GM21825 (cell line): Measurements from ENCODE around the gene UCN.
"Not testable (repeated sequence)": the region's sequence is repeated elsewhere in the genome, so short reads cannot be mapped to it uniquely, and the experiment has no call there.

Source experiments
- ATAC-seq: cut with Tn5 transposase; IDR thresholded peaks from one replicate; pipeline ENCODE4 v1.9.1; 2021; ENCODE audit warnings: mild to moderate bottlenecking, moderate library complexity; ENCODE audit not compliant: unreplicated experiment

UCN gene

DNA sequence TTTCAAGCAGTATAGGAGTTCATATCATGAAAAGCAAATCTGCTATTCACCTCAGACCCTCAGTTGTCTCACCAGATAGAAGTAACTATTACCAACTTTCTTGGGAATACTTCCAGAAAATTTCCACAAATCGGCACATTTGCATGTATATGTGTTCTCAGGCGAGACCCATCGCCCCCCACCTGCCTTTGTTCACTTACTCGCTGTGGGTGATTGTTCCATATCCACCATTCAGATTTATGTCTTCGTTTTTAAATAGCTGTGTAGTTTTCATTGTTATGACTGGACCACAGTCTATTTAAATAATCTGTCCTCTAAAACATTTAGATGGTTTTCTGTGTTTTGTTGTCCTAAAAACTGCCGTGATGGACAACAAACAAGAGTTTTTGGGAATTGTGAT lies 22.8 kb downstream of the UCN start:
- no peak for ATAC-seq

DNA sequence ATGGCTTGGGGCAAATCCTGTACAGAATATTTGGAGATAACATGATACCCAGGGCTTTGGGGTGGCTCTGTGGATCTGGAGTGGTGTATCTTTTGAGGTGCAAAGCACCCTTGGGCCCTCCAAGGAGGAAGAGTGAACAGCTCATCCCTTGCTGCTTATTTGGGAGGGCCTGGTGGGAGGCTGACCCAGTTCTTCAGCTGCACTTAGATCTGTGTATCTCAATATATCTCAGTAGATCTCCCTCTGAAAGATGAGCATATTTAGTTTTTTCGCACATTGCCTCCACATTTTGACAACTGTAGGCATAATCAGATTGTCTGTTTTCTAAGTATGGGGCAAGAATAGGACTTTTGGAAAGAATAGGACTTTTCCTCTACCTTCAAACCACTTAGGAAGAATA lies 23.2 kb downstream of the UCN start:
- ATAC-seq, result no peak

DNA sequence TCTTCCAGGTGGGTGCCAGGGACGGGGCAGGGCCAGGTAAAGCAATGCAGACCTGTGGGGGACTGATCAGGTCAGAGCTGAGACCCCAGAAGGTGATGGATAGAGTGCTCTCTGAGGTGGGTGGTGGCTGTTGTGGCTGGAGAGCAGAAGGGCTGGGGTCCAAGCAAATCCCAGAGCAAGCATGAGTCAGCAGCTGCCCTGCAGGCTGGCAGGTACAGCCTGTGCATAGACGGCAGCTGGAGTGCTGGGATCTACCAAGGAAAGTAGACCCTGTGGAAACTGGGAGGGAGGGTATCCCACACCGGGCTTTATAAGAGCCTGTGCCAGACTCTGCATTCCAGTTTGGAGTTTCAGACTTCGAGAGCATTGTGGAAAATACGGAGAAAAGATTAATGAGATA lies 25.4 kb downstream of the UCN start:
- no peak for ATAC-seq

GRCh38 chr2:27281855-27282559 lies 26.2 kb downstream of the UCN start, which contains the start of gene TRIM54:
TRIM54 (plus strand) TSS chr2:27282429; CDS start chr2:27282732, 303 bp downstream.
- ATAC-seq, result no peak

- ATAC-seq, result no peak
Observed at GRCh38 chr2:27281442-27281841, 26.8 kb downstream of the UCN start.

DNA sequence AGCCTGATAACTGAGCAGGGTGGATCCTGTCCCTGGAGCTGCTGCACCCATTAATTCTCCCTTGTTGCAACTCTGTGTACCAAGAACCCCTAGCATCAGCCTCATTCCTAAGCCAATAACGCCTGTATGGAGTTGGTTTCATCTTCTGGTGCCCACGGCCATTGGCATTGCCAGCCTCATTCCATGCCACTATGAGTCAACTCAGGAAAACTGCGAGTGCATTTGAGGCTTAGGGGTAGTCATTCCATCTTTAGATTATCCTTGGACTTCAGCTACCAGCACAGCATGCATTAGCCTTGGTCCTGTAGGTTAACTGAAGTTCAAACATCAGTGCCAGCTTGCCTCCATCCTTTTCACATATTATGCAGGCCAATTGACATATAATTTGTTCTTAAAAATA lies 27.4 kb downstream of the UCN start:
- no peak for ATAC-seq

GRCh38 chr2:27278010-27278409 lies 30.2 kb downstream of the UCN start:
- ATAC-seq, result no peak

DNA sequence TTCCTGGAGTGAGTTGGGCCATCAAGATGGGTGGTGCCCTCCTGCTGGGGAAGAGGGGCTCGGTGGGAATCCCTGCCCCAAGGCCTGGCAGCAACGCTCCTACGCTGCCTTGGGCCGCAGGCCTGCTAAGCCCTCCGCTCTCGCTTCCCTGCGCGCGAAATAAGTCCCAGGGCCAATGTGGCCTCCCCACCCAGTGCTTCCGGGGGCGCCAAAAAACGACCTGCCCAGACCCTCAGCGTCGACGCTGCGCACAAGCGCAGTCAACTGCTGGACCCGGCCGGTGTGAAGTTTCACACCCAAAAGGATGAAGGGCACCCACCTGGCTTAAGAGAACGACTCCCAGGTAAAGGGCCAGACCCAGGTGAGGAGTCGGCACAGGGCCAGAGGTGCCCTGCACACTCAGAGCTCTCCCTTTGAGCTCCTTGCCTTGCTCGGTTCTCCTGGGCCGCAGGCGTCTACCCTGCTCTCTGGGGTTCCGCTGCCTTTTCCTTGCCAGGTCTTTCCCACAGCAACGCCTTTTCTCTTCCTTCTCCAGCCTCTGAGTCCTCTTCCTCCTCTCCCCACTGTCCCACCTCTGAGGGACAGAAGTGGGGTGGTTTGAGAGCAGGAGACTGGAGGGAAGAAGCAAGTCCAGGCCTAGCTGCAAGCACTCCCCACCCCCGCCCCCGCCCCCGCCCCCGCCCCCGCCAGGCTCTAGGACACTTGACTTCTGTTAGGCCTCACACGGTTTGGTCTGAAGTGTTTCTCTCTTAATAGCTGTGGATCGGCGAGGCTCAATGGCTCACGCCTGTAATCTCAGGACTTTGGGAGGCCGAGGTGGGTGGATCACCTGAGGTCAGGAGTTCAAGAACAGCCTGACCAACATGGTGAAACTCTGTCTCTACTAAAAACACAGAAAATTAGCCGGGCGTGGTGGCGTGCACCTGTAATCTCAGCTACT lies 32.8 kb downstream of the UCN start, which contains the start of gene DNAJC5G:
DNAJC5G (plus strand) TSS at position 223 of the 940 bp plus-strand sequence. CDS start 1,296 bp downstream, outside the sequence.
- no peak for ATAC-seq

GRCh38 chr2:27272537-27273522 lies 35.4 kb downstream of the UCN start:
- ATAC-seq, result not testable (repeated sequence)

GRCh38 chr2:27271631-27272340 lies 36.5 kb downstream of the UCN start:
- no peak for ATAC-seq

DNA sequence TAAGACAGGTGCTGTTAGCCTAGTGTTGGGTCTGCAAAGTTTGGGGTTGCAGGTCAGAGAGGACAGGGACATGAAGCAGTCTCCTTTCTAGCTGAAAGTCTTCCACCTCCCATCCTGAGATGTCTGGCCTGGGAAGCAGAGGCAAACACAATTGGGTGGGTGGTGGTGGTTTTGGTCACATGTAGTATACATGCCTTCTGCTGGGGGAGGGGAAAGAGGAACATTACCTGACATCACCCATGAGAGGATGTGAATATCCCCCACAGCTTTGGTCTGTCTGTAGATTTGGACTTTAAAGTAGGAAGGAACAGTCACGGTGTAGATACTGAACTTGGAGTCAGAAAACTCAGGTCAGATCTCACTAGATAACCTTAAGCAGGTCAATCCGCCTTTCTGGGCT lies 37.6 kb downstream of the UCN start:
- ATAC-seq, result no peak

DNA sequence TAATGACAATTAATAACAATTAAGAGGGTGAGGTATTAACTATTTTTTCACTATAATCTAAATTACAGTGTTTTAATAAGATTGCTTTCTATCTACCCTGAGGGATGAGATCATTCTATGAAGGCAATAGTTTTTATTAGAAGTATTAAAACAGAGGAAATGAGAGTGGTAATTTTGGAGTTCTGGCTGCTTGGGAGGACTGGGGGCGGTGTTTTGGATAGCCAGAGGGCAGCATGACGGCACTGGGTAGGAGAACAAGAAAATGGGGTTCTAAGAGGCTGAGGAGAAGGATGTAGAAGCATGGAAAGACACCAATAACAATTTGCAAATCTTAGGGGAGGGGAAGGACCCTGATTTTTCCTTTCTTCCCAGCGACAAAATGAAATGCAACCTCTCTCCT lies 38.1 kb downstream of the UCN start:
- no peak for ATAC-seq

DNA sequence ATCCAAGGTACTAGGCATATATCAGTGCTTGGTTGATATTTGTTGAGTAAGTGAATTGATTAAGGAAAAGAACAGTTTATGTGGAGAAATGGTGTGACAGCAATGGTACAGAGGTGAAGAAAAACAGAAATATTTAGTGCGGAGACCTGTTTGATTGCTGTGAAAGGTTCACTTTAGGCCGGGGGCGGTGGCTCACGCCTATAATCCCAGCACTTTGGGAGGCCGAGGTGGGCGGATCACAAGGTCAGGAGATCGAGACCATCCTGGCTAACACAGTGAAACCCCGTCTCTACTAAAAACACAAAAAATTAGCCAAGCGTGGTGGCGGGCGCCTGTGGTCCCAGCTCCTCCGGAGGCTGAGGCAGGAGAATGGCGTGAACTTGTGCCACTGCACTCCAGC lies 39.9 kb downstream of the UCN start:
- not testable (repeated sequence) for ATAC-seq

GRCh38 chr2:27265536-27265870 lies 42.7 kb downstream of the UCN start:
- no peak for ATAC-seq

DNA sequence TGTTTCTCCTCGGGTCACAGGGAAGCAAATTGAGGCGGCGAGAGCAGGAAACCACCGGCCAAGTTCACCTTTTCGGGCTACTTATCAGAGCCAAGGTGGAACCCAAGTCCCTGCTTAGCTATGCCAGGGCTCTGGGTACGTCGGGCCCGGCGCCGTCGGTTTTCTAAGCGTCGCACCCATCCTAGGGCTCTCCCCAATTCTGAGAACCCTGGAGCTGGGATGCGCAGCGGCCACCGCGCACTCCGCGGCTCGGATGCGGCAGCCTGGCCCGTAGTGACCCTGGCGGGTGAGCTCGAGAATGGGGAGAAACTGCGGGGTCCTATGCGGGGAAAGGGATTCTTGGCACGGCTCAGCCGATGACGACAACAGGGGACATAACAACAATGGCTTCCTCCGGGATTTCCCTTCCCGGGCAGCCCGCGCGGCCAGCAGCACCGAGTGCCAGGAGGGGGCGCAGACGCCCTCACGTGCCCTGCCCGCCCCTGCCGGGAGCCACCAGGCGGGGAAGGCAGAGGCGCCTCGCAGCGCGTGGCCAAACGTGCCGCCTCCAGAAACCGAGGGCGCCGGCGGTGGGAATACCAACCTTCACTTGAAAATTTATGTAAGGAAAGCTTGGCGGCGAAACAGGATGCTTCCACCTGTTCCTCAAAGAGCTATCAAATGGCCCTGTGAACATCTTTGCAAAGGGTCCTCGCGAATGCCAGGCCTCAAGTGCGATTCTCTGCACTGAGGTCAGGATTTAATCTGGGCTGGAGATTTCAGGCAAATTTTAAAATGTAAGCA lies 43.3 kb downstream of the UCN start:
- ATAC-seq, result no peak

DNA sequence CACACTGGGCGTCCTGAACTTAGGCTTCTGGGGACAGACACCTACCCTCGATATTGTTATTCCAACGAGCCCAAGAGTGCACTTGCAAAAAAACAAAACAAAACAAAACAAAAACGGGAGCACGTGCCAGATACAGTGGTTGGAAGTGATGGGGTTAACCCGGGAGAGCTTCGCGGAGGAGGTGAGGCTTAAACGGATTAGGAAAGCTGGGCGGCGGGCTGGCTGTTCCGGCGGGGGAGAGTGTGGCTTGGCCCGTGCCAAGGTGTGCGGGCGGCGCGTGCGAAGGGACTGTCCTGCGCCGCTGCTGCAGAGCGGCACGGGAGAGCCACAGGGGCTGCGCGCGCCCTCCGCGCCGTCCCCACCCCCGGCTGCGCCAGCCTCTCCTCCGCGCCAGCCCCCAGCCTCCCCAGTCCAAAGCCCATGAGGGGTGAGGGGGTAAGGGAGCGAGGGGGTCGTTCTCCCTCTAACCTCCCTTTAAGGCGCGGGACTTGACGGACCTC lies 43.9 kb downstream of the UCN start:
- no peak for ATAC-seq

- ATAC-seq, result no peak
Observed at GRCh38 chr2:27263287-27264252, 44.7 kb downstream of the UCN start.
